Activated T-cell treated with anti-CD3 and anti-CD28 coated beads, Interleukin-2, amount 50 U/mL, for 1 hour (primary cell): Measurements from ENCODE around the gene CD68.
"Not testable (repeated sequence)": the region's sequence is repeated elsewhere in the genome, so short reads cannot be mapped to it uniquely, and the experiment has no call there.

Experiments
- DNase-seq: peaks from one replicate; pipeline ENCODE4 v3.0.0-alpha.2; 2020

Gene CD68

GRCh38 chr17:7614425-7615264 is 35.2 kb downstream of the CD68 start, which contains the start of gene FXR2:
FXR2 (minus strand) TSS chr17:7614897; CDS start chr17:7614532, 365 bp downstream.
- DNase-seq: peak; percentile 97

GRCh38 chr17:7615265-7615747 is 35.9 kb downstream of the CD68 start:
- no peak for DNase-seq

- no peak for DNase-seq
Measured at GRCh38 chr17:7618608-7619007, 39.2 kb downstream of the CD68 start.

GRCh38 chr17:7620835-7621234 is 41.4 kb downstream of the CD68 start:
- DNase-seq: no peak

- DNase-seq: no peak
Measured at GRCh38 chr17:7623661-7624060, 44.2 kb downstream of the CD68 start.

- not testable (repeated sequence) for DNase-seq
Measured at GRCh38 chr17:7625749-7626148, 46.3 kb downstream of the CD68 start.

- no peak for DNase-seq
Measured at GRCh38 chr17:7626307-7626706, 46.9 kb downstream of the CD68 start.

GRCh38 chr17:7626956-7627249 is 47.5 kb downstream of the CD68 start:
- DNase-seq: no peak

GRCh38 chr17:7627250-7628121 is 48.0 kb downstream of the CD68 start, which contains the start of gene SAT2:
SAT2 (minus strand) TSS chr17:7627821; CDS start chr17:7627635, 186 bp downstream.
- DNase-seq: peak; percentile 82

GRCh38 chr17:7629939-7630571 is 50.6 kb downstream of the CD68 start, which contains the start of gene SHBG:
SHBG (plus strand) TSS chr17:7630135; CDS start chr17:7630173, 38 bp downstream.
- no peak for DNase-seq
